ENCODE results near the gene EFEMP1. TPM values are rescaled to one million over a fixed set of nuclear protein-coding genes. Genes with fewer than 3 reads are reported as not detected.

EFEMP1 gene
- total RNA-seq, 1 experiment from 2014 or later, result 24.0 TPM

DNA sequence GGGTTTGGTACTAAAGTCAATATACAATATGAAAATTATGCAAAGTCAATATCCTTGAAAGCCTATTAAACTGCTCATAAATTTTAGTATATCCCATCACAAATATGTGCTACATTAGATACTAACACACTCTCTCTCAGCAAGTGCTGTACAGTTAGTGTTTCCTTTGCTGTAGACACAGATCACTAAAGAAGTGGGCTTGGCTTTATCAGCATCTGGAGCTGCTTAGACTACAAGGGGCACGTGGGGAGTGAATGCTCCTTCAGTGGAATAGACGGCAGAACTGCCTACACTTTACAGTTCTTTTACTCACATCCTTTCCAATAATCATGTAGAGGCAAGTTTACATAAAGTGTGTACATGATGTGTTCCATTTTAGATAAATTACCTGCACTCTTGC lies 26.0 kb upstream of the EFEMP1 start (continued):
- TF ChIP-seq, protein P1, sequence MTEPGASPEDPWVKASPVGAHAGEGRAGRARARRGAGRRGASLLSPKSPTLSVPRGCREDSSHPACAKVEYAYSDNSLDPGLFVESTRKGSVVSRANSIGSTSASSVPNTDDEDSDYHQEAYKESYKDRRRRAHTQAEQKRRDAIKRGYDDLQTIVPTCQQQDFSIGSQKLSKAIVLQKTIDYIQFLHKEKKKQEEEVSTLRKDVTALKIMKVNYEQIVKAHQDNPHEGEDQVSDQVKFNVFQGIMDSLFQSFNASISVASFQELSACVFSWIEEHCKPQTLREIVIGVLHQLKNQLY (CRISPR knock-in tag; IDR thresholded peaks at IDR 0.05), result no peak
- TF ChIP-seq AR (CRISPR knock-in tag; IDR thresholded peaks at IDR 0.05), result no peak

DNA sequence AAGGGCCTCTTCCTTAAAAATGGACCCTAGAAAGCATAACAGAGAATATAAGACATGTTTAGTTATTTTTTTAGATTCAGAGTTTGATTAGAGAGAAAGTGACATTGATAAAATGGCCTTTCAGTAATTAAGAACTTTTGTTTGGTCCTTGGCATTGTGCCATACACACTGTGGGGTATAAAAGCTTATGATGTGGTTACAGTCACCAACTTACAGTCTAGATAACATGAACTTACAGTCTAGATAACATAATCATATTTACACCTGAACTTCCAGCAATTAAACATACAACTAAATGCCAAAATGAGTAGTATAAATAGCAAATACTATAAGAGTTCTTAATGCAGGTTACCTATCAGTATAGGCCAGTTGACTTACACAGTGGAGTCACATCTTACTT lies 25.6 kb upstream of the EFEMP1 start:
- Mint-ChIP-seq H3K27me3 (ENCODE audit: low read depth) (no peaks in the 10 kb centered on the region), H3K4me3 (no peak overlapping the region), H3K27ac (no peak overlapping the region), H3K36me3 (no peaks in the 10 kb centered on the region), H3K4me1 (0 out of 2 replicates have a peak, but pooled peaks cover 4% of the 10 kb centered on the region), H3K9me3 (peaks cover 3% of the 10 kb centered on the region; the same call in 1 of the 2 replicates)
- POLR2A ChIA-PET, result no interaction called here
- CTCF ChIA-PET, result no interaction called here
- TF ChIP-seq NFATC4 (CRISPR knock-in tag; IDR thresholded peaks at IDR 0.05), result no peak
- no peak for TF ChIP-seq NFE2L1 (CRISPR knock-in tag; IDR thresholded peaks at IDR 0.05)
- no peak for TF ChIP-seq E2F5 (CRISPR knock-in tag; IDR thresholded peaks at IDR 0.05)
- TF ChIP-seq ZNF317 (CRISPR knock-in tag; IDR thresholded peaks at IDR 0.05; ENCODE audit: borderline replicate concordance, low read depth), result no peak
- DNase-seq (ENCODE audit: low spot score) (no peak), ATAC-seq (no peak)

DNA sequence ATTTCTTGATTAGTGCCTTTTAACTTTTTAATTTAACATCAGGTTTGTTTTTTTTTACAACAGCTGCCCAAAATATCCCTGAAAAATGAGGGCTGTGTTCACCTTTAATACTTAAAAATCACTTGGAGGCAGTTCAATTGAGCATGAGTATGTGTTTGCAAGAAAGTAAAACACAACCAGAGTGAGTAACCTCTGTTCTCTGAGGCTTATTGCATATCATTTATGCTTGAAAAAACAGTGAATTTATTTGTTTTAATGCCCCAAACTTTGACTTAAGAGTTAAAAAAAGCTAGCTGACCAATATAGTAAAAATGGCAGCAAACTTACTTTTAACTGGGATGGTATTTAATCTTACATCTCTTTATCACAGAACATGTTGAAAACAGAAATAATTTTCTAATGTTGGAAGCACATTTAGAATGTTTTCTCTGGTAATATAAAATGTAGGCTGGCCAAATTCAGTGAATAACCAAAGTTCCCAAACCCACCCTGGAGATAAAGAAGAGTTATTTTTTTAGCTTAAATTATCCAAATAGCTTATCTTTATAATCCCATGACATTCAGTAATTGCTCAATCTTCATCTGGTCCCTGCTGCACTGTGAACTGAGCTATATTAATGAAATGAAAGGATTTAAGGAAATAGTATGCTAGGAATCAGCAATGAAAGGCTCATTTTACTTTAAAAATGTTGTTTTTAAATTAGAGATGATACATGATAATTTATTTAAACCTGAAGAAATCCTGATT lies 24.8 kb upstream of the EFEMP1 start:
- no peaks in the 10 kb centered on the region for H3K36me3 Mint-ChIP-seq
- DNase-seq (ENCODE audit: low spot score) (no peak), ATAC-seq (no peak)
- POLR2A ChIA-PET, result no interaction called here
- no peak overlapping the region for H3K4me3 Mint-ChIP-seq
- CTCF ChIA-PET, result no interaction called here
- 0 out of 2 replicates have a peak, but pooled peaks cover 4% of the 10 kb centered on the region for H3K4me1 Mint-ChIP-seq
- H3K27ac Mint-ChIP-seq, result no peak overlapping the region
- TF ChIP-seq FOXK1 (CRISPR knock-in tag; IDR thresholded peaks at IDR 0.05) (no peak), JAZF1 (CRISPR knock-in tag; IDR thresholded peaks at IDR 0.05) (no peak), NFYB (CRISPR knock-in tag; conservative IDR thresholded peaks at IDR 0.05; ENCODE audit: low read depth) (no peak), E2F5 (CRISPR knock-in tag; IDR thresholded peaks at IDR 0.05) (no peak), EMX1 (CRISPR knock-in tag; IDR thresholded peaks at IDR 0.05) (no peak), MAX (CRISPR knock-in tag; IDR thresholded peaks at IDR 0.05) (no peak), HMGA2 (CRISPR knock-in tag; IDR thresholded peaks at IDR 0.05) (no peak), ESRRA (CRISPR knock-in tag; IDR thresholded peaks at IDR 0.05; ENCODE audit: borderline replicate concordance) (no peak)
- TF ChIP-seq, protein P2, sequence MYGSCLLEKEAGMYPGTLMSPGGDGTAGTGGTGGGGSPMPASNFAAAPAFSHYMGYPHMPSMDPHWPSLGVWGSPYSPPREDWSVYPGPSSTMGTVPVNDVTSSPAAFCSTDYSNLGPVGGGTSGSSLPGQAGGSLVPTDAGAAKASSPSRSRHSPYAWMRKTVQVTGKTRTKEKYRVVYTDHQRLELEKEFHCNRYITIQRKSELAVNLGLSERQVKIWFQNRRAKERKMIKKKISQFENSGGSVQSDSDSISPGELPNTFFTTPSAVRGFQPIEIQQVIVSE (CRISPR knock-in tag; IDR thresholded peaks at IDR 0.05; ENCODE audit: borderline replicate concordance), result no peak
- no peaks in the 10 kb centered on the region for H3K27me3 Mint-ChIP-seq (ENCODE audit: low read depth)
- peaks cover 3% of the 10 kb centered on the region; the same call in 1 of the 2 replicates for H3K9me3 Mint-ChIP-seq

Measured in WTC11 (cell line).